ENCODE data around the gene TMEM59L. TPM values are rescaled to one million over a fixed set of nuclear protein-coding genes. Genes with fewer than 3 reads are reported as not detected.

Gene TMEM59L
- total and polyA plus RNA-seq, 2 of the 13 experiments (the other 11 are each of a cell fraction or from before 2014, with no cell fraction given) = 0.97 to 5.5 TPM

GRCh38 chr19:18589380-18590272 is 23.0 kb upstream of the TMEM59L start (continued):
- TF ChIP-seq ZBED4 (CRISPR knock-in tag; IDR thresholded peaks at IDR 0.05; ENCODE audit: borderline replicate concordance) = no peak
- TF ChIP-seq JUND (CRISPR knock-in tag; IDR thresholded peaks at IDR 0.05) = peak; percentile 71; the same call in 1 of the 2 replicates
- no peak; the same call in 1 of the 2 replicates for TF ChIP-seq E2F2 (CRISPR knock-in tag; IDR thresholded peaks at IDR 0.05; ENCODE audit: borderline replicate concordance)
- TF ChIP-seq NFIC (IDR thresholded peaks at IDR 0.05; ENCODE audit: low read length) = no peak
- TF ChIP-seq MED13 (CRISPR knock-in tag; IDR thresholded peaks at IDR 0.05) = peak; percentile 82; the same call in 1 of the 2 replicates
- peak; percentile 92; the same call in 1 of the 2 replicates for TF ChIP-seq ZNF558 (CRISPR knock-in tag; IDR thresholded peaks at IDR 0.05; ENCODE audit: borderline replicate concordance)
- no peak; the same call in none of the 2 replicates for TF ChIP-seq ZNF276 (CRISPR knock-in tag; IDR thresholded peaks at IDR 0.05; ENCODE audit: low read depth)
- TF ChIP-seq ZNF652 (CRISPR knock-in tag; IDR thresholded peaks at IDR 0.05; ENCODE audit: borderline replicate concordance, low read depth) = no peak
- peak; percentile 93 for TF ChIP-seq ZNF564 (CRISPR knock-in tag; IDR thresholded peaks at IDR 0.05)
- TF ChIP-seq GFI1 (CRISPR knock-in tag; IDR thresholded peaks at IDR 0.05; ENCODE audit: borderline replicate concordance) = peak; percentile 40; the same call in 1 of the 2 replicates
- TF ChIP-seq DZIP1 (CRISPR knock-in tag; IDR thresholded peaks at IDR 0.05) = peak; percentile 91; the same call in 1 of the 2 replicates
- TF ChIP-seq ARID5B (CRISPR knock-in tag; IDR thresholded peaks at IDR 0.05) = 0 out of 2 replicates have a peak, but pooled peaks have one; percentile 35
- no peak for TF ChIP-seq ZNF850 (CRISPR knock-in tag; conservative IDR thresholded peaks at IDR 0.05)
